Mesothelial cell of epicardium (in vitro differentiated cells): ENCODE measurements around the gene BATF. TPM values are rescaled to one million over a fixed set of nuclear protein-coding genes. Genes with fewer than 3 reads are reported as not detected.

Experiments used
- DNase-seq, 2 experiments: peaks; one replicate each; pipeline ENCODE4 v3.0.0; 2021; ENCODE audit warnings: low spot score in 2 of 2; ENCODE audit not compliant: unreplicated experiment in 2 of 2
- H3K27ac Mint-ChIP-seq: 2 replicates; pipeline ENCODE4 v1.8.0; 2021; ENCODE audit warnings: mixed read lengths
- H3K27me3 Mint-ChIP-seq: 2 replicates; pipeline ENCODE4 v1.8.0; 2021; ENCODE audit warnings: low read depth, mixed read lengths
- H3K36me3 Mint-ChIP-seq: 2 replicates; pipeline ENCODE4 v1.8.0; 2021; ENCODE audit warnings: mixed read lengths
- H3K4me1 Mint-ChIP-seq: 2 replicates; pipeline ENCODE4 v1.8.0; 2021; ENCODE audit warnings: mixed read lengths
- H3K4me3 Mint-ChIP-seq: 2 replicates; pipeline ENCODE4 v1.8.0; 2021; ENCODE audit warnings: mild to moderate bottlenecking, moderate library complexity, mixed read lengths
- H3K9me3 Mint-ChIP-seq: 2 replicates; pipeline ENCODE4 v1.8.0; 2021; ENCODE audit warnings: mixed read lengths
- total RNA-seq: library from RNA; stranded (reverse); gene quantifications from 3 replicates; pipeline ENCODE4 v1.2.1, GENCODE V29; 2021
- TF ChIP-seq, protein P1 (sequence below): fragments of 200-600 bp; sonication (generic); IDR thresholded peaks from one replicate; pipeline ENCODE4 v1.5.0; 2021; ENCODE audit warnings: antibody characterized with exemption; ENCODE audit not compliant: unreplicated experiment

BATF gene
- total RNA-seq, 1 donor from 2014 or later, result 1.4 TPM

- H3K9me3 Mint-ChIP-seq, result no peaks in the 10 kb centered on the region
- H3K4me1 Mint-ChIP-seq, result peaks cover 5% of the 10 kb centered on the region
- no peak for DNase-seq
- TF ChIP-seq, protein P1, sequence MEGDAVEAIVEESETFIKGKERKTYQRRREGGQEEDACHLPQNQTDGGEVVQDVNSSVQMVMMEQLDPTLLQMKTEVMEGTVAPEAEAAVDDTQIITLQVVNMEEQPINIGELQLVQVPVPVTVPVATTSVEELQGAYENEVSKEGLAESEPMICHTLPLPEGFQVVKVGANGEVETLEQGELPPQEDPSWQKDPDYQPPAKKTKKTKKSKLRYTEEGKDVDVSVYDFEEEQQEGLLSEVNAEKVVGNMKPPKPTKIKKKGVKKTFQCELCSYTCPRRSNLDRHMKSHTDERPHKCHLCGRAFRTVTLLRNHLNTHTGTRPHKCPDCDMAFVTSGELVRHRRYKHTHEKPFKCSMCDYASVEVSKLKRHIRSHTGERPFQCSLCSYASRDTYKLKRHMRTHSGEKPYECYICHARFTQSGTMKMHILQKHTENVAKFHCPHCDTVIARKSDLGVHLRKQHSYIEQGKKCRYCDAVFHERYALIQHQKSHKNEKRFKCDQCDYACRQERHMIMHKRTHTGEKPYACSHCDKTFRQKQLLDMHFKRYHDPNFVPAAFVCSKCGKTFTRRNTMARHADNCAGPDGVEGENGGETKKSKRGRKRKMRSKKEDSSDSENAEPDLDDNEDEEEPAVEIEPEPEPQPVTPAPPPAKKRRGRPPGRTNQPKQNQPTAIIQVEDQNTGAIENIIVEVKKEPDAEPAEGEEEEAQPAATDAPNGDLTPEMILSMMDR, result no peak
- H3K27ac Mint-ChIP-seq, result no peak overlapping the region
- no peaks in the 10 kb centered on the region for H3K27me3 Mint-ChIP-seq
- no peaks in the 10 kb centered on the region for H3K36me3 Mint-ChIP-seq
- no peak overlapping the region for H3K4me3 Mint-ChIP-seq
Observed at GRCh38 chr14:75535164-75535898, 13.1 kb downstream of the BATF start.

GRCh38 chr14:75537071-75537470 lies 14.8 kb downstream of the BATF start:
- TF ChIP-seq, protein P1, result no peak
- no peak overlapping the region for H3K27ac Mint-ChIP-seq
- H3K4me3 Mint-ChIP-seq, result no peak overlapping the region
- no peaks in the 10 kb centered on the region for H3K27me3 Mint-ChIP-seq
- no peaks in the 10 kb centered on the region for H3K36me3 Mint-ChIP-seq
- H3K4me1 Mint-ChIP-seq, result peaks cover 5% of the 10 kb centered on the region
- no peaks in the 10 kb centered on the region for H3K9me3 Mint-ChIP-seq
- DNase-seq, result no peak

DNA sequence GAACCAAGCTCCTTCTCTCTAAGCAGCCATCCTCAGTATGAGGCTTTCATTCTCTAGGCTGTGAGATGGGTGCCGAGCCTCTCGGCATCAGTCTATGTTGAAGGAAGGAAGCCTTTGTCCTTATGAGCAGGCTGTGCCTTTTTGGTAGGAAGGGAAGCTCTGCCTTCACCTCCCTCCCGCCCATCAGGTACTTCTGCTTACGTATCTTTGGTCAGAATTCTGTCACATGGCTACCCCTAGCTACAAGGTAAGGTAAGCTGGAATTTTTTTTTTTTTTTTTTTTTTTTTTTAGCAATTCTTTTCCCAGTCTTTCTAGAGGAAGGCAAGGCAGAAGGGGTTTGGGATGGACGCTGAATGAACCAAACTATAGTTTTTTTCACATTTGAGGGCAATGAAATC lies 16.9 kb downstream of the BATF start:
- Mint-ChIP-seq H3K4me1 (peaks cover 12% of the 10 kb centered on the region), H3K4me3 (no peak overlapping the region), H3K27ac (no peak overlapping the region), H3K27me3 (no peaks in the 10 kb centered on the region), H3K9me3 (no peaks in the 10 kb centered on the region), H3K36me3 (no peaks in the 10 kb centered on the region)
- DNase-seq, result no peak
- TF ChIP-seq, protein P1, result no peak

DNA sequence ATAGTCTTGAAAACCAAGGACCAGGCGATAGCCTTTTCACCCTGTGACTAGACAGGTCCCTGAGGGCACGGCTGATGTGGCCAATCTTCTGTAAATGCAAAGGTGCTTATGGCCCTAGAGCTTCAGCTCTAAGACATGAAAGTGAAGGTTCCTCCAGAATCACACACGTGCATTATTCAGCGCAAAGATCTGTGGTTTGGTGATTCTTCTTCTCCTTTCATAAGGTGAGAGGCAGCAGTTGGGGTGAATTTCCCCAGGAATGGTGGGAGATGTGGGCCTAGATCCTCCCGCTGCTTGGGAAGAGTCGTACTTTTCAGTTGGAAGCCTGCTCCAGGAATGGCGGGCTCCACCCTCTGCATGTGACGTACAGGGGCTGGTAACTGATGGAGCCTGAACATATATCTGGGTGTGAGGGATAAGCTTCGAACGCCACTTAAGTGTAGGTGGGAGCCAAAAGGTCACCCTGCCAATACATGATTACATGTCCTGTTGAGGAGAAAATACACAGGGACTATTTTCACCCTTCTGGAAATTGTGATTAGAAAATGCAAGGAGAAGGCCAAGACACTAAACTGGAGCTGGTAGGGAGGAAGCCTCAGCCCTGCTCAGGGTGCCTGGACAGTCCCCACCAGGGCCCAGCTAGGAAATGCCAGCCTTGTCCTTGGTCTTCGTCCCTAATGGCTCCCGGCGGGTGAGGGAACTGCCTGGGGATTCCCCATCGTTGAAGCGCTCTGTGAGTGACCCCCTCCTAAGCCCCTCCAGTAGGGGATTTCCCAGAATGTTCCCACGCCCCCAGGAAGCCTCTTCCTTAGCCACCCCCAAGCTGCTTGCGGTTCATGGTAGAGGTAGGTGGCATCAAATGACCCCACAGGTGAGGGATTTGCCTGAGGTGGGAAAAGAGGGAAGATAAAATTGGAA lies 17.6 kb downstream of the BATF start:
- DNase-seq, result no peak
- TF ChIP-seq, protein P1, result no peak
- Mint-ChIP-seq H3K36me3 (no peaks in the 10 kb centered on the region), H3K4me3 (no peak overlapping the region), H3K4me1 (peaks cover 12% of the 10 kb centered on the region), H3K27me3 (no peaks in the 10 kb centered on the region), H3K27ac (no peak overlapping the region), H3K9me3 (no peaks in the 10 kb centered on the region)

DNA sequence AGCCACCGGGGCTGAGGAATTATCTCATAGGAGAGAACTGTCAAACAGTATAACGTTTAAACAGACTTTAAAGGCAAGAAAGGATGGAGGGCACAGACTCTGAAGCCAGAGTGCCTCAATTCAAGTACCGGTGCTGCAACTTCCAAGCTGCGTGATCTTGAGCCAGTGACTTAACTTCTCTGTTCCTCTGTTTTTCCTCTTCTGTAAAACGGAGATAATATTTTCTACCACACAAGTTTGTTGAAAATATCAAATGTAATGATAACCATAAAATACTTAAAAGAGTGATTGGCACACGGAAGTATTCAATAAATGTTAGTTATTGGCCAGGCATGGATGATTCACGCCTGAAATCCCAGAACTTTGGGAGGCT lies 18.2 kb downstream of the BATF start:
- peaks cover 12% of the 10 kb centered on the region for H3K4me1 Mint-ChIP-seq

More for the DNA sequence above, 18.2 kb downstream of the BATF start:
- Mint-ChIP-seq H3K9me3 (no peaks in the 10 kb centered on the region), H3K27ac (no peak overlapping the region), H3K4me3 (no peak overlapping the region), H3K36me3 (no peaks in the 10 kb centered on the region), H3K27me3 (no peaks in the 10 kb centered on the region)
- no peak for DNase-seq
- TF ChIP-seq, protein P1, result no peak
